GM12878 (cell line): ENCODE data around the gene SLC5A10. TPM values are rescaled to one million over a fixed set of nuclear protein-coding genes. Genes with fewer than 3 reads are reported as not detected.

Source experiments
- ATAC-seq: fragments of 200-7000 bp; cut with Tn5 transposase; 3 replicates; pipeline ENCODE4 v1.9.1; 2020; ENCODE audit warnings: mild to moderate bottlenecking, moderate library complexity
- BruUV-seq: library from RNA; stranded (reverse); fragments of 400-500 nt; replicated peaks from 2 replicates; lab custom pipeline; 2021; lab: Mats Ljungman, UMichigan
- CTCF ChIA-PET: fragments of 300-600 bp; sonication (Branson Sonifier 250); formaldehyde crosslinking; extraction: SDS; loops from one replicate; lab custom pipeline; 2021; ENCODE audit warnings: inconsistent platforms; lab: Yijun Ruan, JAX
- POLR2A ChIA-PET: fragments of 350-600 bp; formaldehyde crosslinking; extraction: SDS; loops from one replicate; lab custom pipeline; 2021; ENCODE audit warnings: inconsistent platforms; lab: Charles Lee
- RAD21 ChIA-PET: fragments of 300-600 bp; sonication (Branson Sonifier 250); formaldehyde crosslinking; loops from one replicate; lab custom pipeline; 2023; ENCODE audit warnings: antibody characterized with exemption; ENCODE audit not compliant: unreplicated experiment; lab: Charles Lee
- SMC1A ChIA-PET: fragments of 300-600 bp; sonication (Branson Sonifier 250); formaldehyde crosslinking; loops from one replicate; lab custom pipeline; 2023; ENCODE audit not compliant: unreplicated experiment, uncharacterized antibody; lab: Charles Lee
- DNase-seq: peaks from one replicate; pipeline ENCODE4 v3.0.0-alpha.2; 2011; ENCODE audit warnings: low read depth, low spot score
- FAIRE-seq: peaks from 3 replicates; lab custom pipeline; 2011; peaks lifted over from hg19 to GRCh38; lab: Jason Lieb, UNC
- H2AFZ ChIP-seq: 2 replicates; pipeline ENCODE4 v1.6.0; 2011; ENCODE audit warnings: low read depth, low read length, control low read depth; ENCODE audit not compliant: control insufficient read depth
- H3K27ac ChIP-seq: 2 replicates; pipeline ENCODE4 v1.5.1; 2011; ENCODE audit warnings: control low read depth; ENCODE audit not compliant: control insufficient read depth, insufficient read depth
- H3K27me3 ChIP-seq, 2 experiments: replicated peaks in 1 of 2; 2 replicates each; pipeline versions ENCODE4 v1.6.0 to v1.6.1; 2011; ENCODE audit warnings: low read length in 1 of 2; ENCODE audit not compliant: control insufficient read depth in 2 of 2, insufficient read depth in 2 of 2
- H3K36me3 ChIP-seq, 2 experiments: 2 replicates each; pipeline ENCODE4 v1.5.1; 2011; ENCODE audit warnings: low read length in 1 of 2; ENCODE audit not compliant: control insufficient read depth in 2 of 2, insufficient read depth in 2 of 2
- H3K4me1 ChIP-seq: 2 replicates; pipeline ENCODE4 v1.6.1; 2011; ENCODE audit warnings: mild to moderate bottlenecking, low read length, moderate library complexity, mixed read lengths; ENCODE audit not compliant: control insufficient read depth, insufficient read depth
- H3K4me2 ChIP-seq: 2 replicates; pipeline ENCODE4 v1.6.0; 2011; ENCODE audit warnings: control low read depth; ENCODE audit not compliant: control insufficient read depth, insufficient read depth
- H3K4me3 ChIP-seq: fragments of 200-600 bp; sonication (generic); 2 replicates; pipeline ENCODE4 v1.5.1; 2016
- H3K79me2 ChIP-seq: 2 replicates; pipeline ENCODE4 v1.6.0; 2011; ENCODE audit warnings: low read length; ENCODE audit not compliant: control insufficient read depth, insufficient read depth
- H3K9ac ChIP-seq: 2 replicates; pipeline ENCODE4 v1.8.0; 2011; ENCODE audit warnings: low read length, control low read depth, mixed read lengths; ENCODE audit not compliant: control insufficient read depth, insufficient read depth
- H3K9me3 ChIP-seq: replicated peaks from 3 replicates; pipeline ENCODE4 v1.5.1; 2011; ENCODE audit warnings: mild to moderate bottlenecking, low read length; ENCODE audit not compliant: control insufficient read depth, insufficient read depth
- H4K20me1 ChIP-seq: 2 replicates; pipeline ENCODE4 v1.6.0; 2011; ENCODE audit not compliant: control insufficient read depth, insufficient read depth
- DPF2 ChIP-seq: fragments of 450-650 bp; IDR thresholded peaks from 2 replicates; pipeline ENCODE4 v1.6.1; 2017; ENCODE audit warnings: mild to moderate bottlenecking
- IKZF1 ChIP-seq: fragments of 450-650 bp; conservative IDR thresholded peaks from 2 replicates; pipeline ENCODE4 v1.6.1; 2017; ENCODE audit warnings: antibody characterized with exemption, mild to moderate bottlenecking
- MTA2 ChIP-seq: fragments of 450-650 bp; IDR thresholded peaks from 2 replicates; pipeline ENCODE4 v1.6.1; 2016; ENCODE audit warnings: low read depth, mild to moderate bottlenecking, moderate library complexity
- RELA ChIP-seq: fragments of 450-650 bp; IDR thresholded peaks from 2 replicates; pipeline ENCODE4 v1.8.0; 2014; ENCODE audit warnings: borderline replicate concordance; ENCODE audit not compliant: partially characterized antibody
- RUNX3 ChIP-seq: IDR thresholded peaks from 2 replicates; pipeline ENCODE4 v1.6.1; 2012; ENCODE audit warnings: low read length, inconsistent platforms
- SMC3 ChIP-seq: IDR thresholded peaks from 2 replicates; pipeline ENCODE4 v1.6.1; 2011; ENCODE audit warnings: low read length, improper control_type of control experiment, borderline replicate concordance
- SP1 ChIP-seq: IDR thresholded peaks from one replicate; pipeline ENCODE4 v1.6.1; 2011; ENCODE audit warnings: low read depth, low read length
- WGBS: methylation state at CpG from one replicate; pipeline ENCODE4 v1.1.6; 2016; ENCODE audit warnings: low lambda C conversion rate; ENCODE audit not compliant: insufficient replicate concordance, insufficient coverage; ENCODE audit errors: missing lambda C conversion rate; 5-methylcytosine and 5-hydroxymethylcytosine counted together
- in situ Hi-C: fragments of 300-500 bp; cut with MboI; formaldehyde crosslinking; loops from 9 replicates; pipeline ENCODE4 v1.14.3; 2018; ENCODE audit warnings: mixed read lengths
- intact Hi-C: fragments of 100-400 bp; cut with micrococcal nuclease; formaldehyde crosslinking; loops from one replicate; pipeline ENCODE4 v1.14.2; 2022; ENCODE audit not compliant: unreplicated experiment
- polyA plus RNA-seq, 11 experiments: library from polyadenylated mRNA; depleted of rRNA in 4 of 11; unstranded in 6 of 11; stranded (reverse) in 5 of 11; fragments of >200 nt; fragmentation: Nextera tagmentation in 4 of 11; fragmentation: Illumina TruSeq in 1 of 11; extraction: Ambion mirVana in 4 of 11; extraction: Trizol in 1 of 11; gene quantifications; 1 replicate in 1 of 11; 2 replicates in 10 of 11; pipeline versions ENCODE4 v1.2.1 to v1.2.3, GENCODE V29; 2011 to 2016; ENCODE audit warnings: inconsistent platforms in 2 of 11, missing spikeins in 2 of 11, low read depth in 1 of 11
- total RNA-seq, 4 experiments: library from RNA; depleted of rRNA in 3 of 4; stranded (reverse); fragments of >200 nt in 3 of 4; fragmentation: Illumina TruSeq in 1 of 4; extraction: Trizol in 1 of 4; gene quantifications; 2 replicates each; pipeline versions ENCODE4 v1.2.1 to v1.2.3, GENCODE V29; 2013 to 2021
- TF ChIP-seq, protein P1 (sequence below): fragments of 450-650 bp; IDR thresholded peaks from 2 replicates; pipeline ENCODE4 v1.6.1; 2017; ENCODE audit warnings: low read depth, mild to moderate bottlenecking, moderate library complexity
- TF ChIP-seq, protein P2 (sequence below): IDR thresholded peaks from 2 replicates; pipeline ENCODE4 v1.6.1; 2012; ENCODE audit warnings: improper control_type of control experiment, low read depth, low read length; ENCODE audit not compliant: insufficient replicate concordance

The SLC5A10 gene
- total and polyA plus RNA-seq, 10 of the 15 experiments (the other 5 are each of a cell fraction or from before 2014, with no cell fraction given), result under 0.01 to 0.18 (median 0.07) TPM; not detected in 4

DNA sequence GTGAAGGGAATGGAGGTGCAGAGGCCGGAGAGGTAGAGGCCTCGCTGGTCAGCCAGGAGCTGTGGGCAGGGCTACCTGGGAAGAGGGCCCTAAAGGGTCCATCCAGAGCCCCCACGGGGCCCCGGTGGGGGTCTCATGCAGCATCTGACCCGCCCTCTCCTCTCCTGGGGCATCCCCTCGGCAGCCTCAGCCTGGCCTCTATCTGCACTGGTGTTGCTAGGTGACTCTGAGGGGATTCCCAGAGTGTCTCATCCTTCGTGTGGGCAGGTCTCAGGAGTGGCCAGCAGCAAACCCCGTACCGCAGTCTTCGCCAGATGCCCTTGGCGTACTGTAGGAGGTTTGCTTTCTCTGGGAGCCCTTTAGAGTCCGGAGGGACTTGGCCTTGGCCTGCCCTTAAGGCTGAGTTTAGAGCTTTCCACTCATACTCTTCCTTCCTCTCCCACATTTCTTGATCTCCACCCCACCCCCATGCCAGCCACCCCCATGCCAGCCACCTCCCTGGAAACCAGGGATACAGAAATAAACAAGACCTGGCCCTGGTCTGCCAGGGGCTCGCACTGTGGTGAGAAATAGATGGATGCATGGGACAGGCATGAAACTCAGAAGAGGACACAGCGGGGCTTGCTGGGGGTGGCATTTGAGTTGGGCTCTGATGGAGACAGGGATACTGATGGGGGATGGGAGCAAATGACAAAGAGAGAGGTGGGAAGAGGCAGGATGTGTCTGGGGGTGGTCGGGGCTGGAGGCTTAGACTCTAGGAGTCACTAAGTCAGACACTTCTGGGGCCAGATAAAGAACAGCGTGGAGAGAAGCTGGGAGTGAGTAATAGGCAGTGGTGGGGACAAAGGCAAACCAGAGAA is 9.9 kb downstream of the SLC5A10 start:
- Histone ChIP-seq H3K27me3 (no peaks in the 10 kb centered on the region), H3K4me3 (no peak overlapping the region), H2AFZ (peak overlapping the region; percentile 42), H3K4me2 (peak overlapping the region; percentile 48), H3K36me3 (no peaks in the 10 kb centered on the region), H3K9ac (no peak overlapping the region), H3K27ac (no peak overlapping the region; the same call in 1 of the 2 replicates), H3K79me2 (no peaks in the 10 kb centered on the region), H3K4me1 (peaks cover 10% of the 10 kb centered on the region), H4K20me1 (no peaks in the 10 kb centered on the region), H3K9me3 (no peaks in the 10 kb centered on the region)
- ATAC-seq, result peak; percentile 90
- ChIA-PET RAD21 (interaction anchor here (0.6 to 1.8 kb wide), 15 partner anchors 12 to 336 kb away, joined by 3 to 13 read pairs (median 5); partner anchors contain the start of gene PRPSAP2), POLR2A (interaction anchor here (0.7 to 0.9 kb wide), 2 partner anchors 38 to 103 kb away, joined by 3 read pairs; no protein-coding TSS in a partner anchor), SMC1A (interaction anchor here (0.7 to 2.0 kb wide), 13 partner anchors 23 to 336 kb away, joined by 3 to 9 read pairs (median 3); no protein-coding TSS in a partner anchor), CTCF (interaction anchor here (0.6 to 2.3 kb wide), 36 partner anchors 8 to 336 kb away, joined by 3 to 14 read pairs (median 4); partner anchors contain the start of genes FAM83G and SLC5A10)
- 38% methylated on average over 16 of the region's 16 CpGs for WGBS
- intact Hi-C loops, result no loop called here
- FAIRE-seq, result no peak
- no TSS peak for BruUV-seq
- in situ Hi-C loops, result no loop called here
- no peak for DNase-seq
- TF ChIP-seq RUNX3 (peak; percentile 21; the same call in 1 of the 2 replicates), MTA2 (no peak), SP1 (peak; percentile 20), IKZF1 (peak; percentile 23; the same call in 1 of the 2 replicates), SMC3 (0 out of 2 replicates have a peak, but pooled peaks have one; percentile 4), RELA (peak; percentile 44), DPF2 (peak; percentile 45; the same call in 1 of the 2 replicates)
- TF ChIP-seq, protein P1, sequence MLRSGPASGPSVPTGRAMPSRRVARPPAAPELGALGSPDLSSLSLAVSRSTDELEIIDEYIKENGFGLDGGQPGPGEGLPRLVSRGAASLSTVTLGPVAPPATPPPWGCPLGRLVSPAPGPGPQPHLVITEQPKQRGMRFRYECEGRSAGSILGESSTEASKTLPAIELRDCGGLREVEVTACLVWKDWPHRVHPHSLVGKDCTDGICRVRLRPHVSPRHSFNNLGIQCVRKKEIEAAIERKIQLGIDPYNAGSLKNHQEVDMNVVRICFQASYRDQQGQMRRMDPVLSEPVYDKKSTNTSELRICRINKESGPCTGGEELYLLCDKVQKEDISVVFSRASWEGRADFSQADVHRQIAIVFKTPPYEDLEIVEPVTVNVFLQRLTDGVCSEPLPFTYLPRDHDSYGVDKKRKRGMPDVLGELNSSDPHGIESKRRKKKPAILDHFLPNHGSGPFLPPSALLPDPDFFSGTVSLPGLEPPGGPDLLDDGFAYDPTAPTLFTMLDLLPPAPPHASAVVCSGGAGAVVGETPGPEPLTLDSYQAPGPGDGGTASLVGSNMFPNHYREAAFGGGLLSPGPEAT, result 0 out of 2 replicates have a peak, but pooled peaks have one; percentile 20
- TF ChIP-seq, protein P2, sequence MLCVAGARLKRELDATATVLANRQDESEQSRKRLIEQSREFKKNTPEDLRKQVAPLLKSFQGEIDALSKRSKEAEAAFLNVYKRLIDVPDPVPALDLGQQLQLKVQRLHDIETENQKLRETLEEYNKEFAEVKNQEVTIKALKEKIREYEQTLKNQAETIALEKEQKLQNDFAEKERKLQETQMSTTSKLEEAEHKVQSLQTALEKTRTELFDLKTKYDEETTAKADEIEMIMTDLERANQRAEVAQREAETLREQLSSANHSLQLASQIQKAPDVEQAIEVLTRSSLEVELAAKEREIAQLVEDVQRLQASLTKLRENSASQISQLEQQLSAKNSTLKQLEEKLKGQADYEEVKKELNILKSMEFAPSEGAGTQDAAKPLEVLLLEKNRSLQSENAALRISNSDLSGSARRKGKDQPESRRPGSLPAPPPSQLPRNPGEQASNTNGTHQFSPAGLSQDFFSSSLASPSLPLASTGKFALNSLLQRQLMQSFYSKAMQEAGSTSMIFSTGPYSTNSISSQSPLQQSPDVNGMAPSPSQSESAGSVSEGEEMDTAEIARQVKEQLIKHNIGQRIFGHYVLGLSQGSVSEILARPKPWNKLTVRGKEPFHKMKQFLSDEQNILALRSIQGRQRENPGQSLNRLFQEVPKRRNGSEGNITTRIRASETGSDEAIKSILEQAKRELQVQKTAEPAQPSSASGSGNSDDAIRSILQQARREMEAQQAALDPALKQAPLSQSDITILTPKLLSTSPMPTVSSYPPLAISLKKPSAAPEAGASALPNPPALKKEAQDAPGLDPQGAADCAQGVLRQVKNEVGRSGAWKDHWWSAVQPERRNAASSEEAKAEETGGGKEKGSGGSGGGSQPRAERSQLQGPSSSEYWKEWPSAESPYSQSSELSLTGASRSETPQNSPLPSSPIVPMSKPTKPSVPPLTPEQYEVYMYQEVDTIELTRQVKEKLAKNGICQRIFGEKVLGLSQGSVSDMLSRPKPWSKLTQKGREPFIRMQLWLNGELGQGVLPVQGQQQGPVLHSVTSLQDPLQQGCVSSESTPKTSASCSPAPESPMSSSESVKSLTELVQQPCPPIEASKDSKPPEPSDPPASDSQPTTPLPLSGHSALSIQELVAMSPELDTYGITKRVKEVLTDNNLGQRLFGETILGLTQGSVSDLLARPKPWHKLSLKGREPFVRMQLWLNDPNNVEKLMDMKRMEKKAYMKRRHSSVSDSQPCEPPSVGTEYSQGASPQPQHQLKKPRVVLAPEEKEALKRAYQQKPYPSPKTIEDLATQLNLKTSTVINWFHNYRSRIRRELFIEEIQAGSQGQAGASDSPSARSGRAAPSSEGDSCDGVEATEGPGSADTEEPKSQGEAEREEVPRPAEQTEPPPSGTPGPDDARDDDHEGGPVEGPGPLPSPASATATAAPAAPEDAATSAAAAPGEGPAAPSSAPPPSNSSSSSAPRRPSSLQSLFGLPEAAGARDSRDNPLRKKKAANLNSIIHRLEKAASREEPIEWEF, result no peak
